H1 (cell line): ENCODE data around the gene UBTD1. TPM values are rescaled to one million over a fixed set of nuclear protein-coding genes. Genes with fewer than 3 reads are reported as not detected.

Source experiments
- CTCF ChIA-PET: fragments of 300-600 bp; sonication (Branson Sonifier 250); formaldehyde crosslinking; loops from one replicate; lab custom pipeline; 2021; ENCODE audit not compliant: partially characterized antibody; lab: Charles Lee
- POLR2A ChIA-PET: fragments of 300-600 bp; sonication (Branson Sonifier 250); formaldehyde crosslinking; loops from one replicate; lab custom pipeline; 2021; ENCODE audit warnings: inconsistent platforms; ENCODE audit not compliant: partially characterized antibody; lab: Charles Lee
- DNase-seq, 2 experiments: peaks; one replicate each; pipeline versions ENCODE4 v3.0.0 to v3.0.0-alpha.2; 2010 to 2022; ENCODE audit warnings: low spot score in 2 of 2, low read depth in 1 of 2, mixed read lengths in 1 of 2
- FAIRE-seq: peaks from 2 replicates; lab custom pipeline; 2011; peaks lifted over from hg19 to GRCh38; lab: Jason Lieb, UNC
- H2AFZ ChIP-seq: 2 replicates; pipeline ENCODE4 v1.8.1; 2012; ENCODE audit warnings: low read length, inconsistent platforms
- H2AK5ac ChIP-seq: 2 replicates; pipeline ENCODE4 v1.6.1; 2013; ENCODE audit warnings: low read depth, low read length
- H2BK120ac ChIP-seq: replicated peaks from 2 replicates; pipeline ENCODE3; 2013; ENCODE audit warnings: low read depth, low read length, inconsistent platforms
- H2BK12ac ChIP-seq: 2 replicates; pipeline ENCODE4 v1.6.1; 2013; ENCODE audit warnings: low read depth, low read length
- H2BK15ac ChIP-seq: 2 replicates; pipeline ENCODE4 v1.6.1; 2013; ENCODE audit warnings: low read length
- H2BK20ac ChIP-seq: 2 replicates; pipeline ENCODE4 v1.6.1; 2013; ENCODE audit warnings: low read length
- H2BK5ac ChIP-seq: 2 replicates; pipeline ENCODE4 v1.6.1; 2013; ENCODE audit warnings: low read depth, low read length
- H3K14ac ChIP-seq: 2 replicates; pipeline ENCODE4 v1.6.1; 2013; ENCODE audit warnings: inconsistent platforms; ENCODE audit not compliant: insufficient read length
- H3K18ac ChIP-seq: 2 replicates; pipeline ENCODE4 v1.6.1; 2013; ENCODE audit warnings: low read length; ENCODE audit errors: extremely low read depth
- H3K23ac ChIP-seq: 2 replicates; pipeline ENCODE4 v1.6.1; 2013; ENCODE audit warnings: inconsistent platforms; ENCODE audit not compliant: insufficient read length
- H3K23me2 ChIP-seq: 2 replicates; pipeline ENCODE4 v1.6.1; 2013; ENCODE audit warnings: low read depth, low read length
- H3K27ac ChIP-seq: 2 replicates; pipeline ENCODE4 v1.6.1; 2011; ENCODE audit warnings: low read depth, low read length, inconsistent platforms
- H3K27me3 ChIP-seq, 4 experiments: replicated peaks in 1 of 4; 1 replicate in 1 of 4; 2 replicates in 3 of 4; pipeline versions ENCODE4 v1.6.1 to v1.8.1; 2011 to 2013; ENCODE audit warnings: low read length in 3 of 4, mild to moderate bottlenecking in 3 of 4, inconsistent platforms in 2 of 4, mixed read lengths in 2 of 4, moderate library complexity in 1 of 4; ENCODE audit not compliant: control insufficient read depth in 3 of 4, insufficient read depth in 3 of 4; ENCODE audit errors: extremely low read depth in 1 of 4
- H3K36me3 ChIP-seq, 4 experiments: 2 replicates each; pipeline versions ENCODE4 v1.6.1 to v1.8.1; 2011 to 2013; ENCODE audit warnings: mild to moderate bottlenecking in 4 of 4, low read length in 3 of 4, moderate library complexity in 2 of 4, control low read depth in 1 of 4, inconsistent platforms in 1 of 4; ENCODE audit not compliant: insufficient read depth in 4 of 4, control insufficient read depth in 2 of 4
- H3K4ac ChIP-seq: replicated peaks from 2 replicates; pipeline ENCODE3; 2013; ENCODE audit warnings: low read length, low read depth, mixed read lengths, inconsistent platforms; ENCODE audit not compliant: insufficient read length
- H3K4me1 ChIP-seq, 4 experiments: replicated peaks in 1 of 4; 1 replicate in 1 of 4; 2 replicates in 3 of 4; pipeline versions ENCODE4 v1.6.1 to v1.8.1; 2011 to 2013; ENCODE audit warnings: low read length in 3 of 4, inconsistent platforms in 2 of 4, mixed read lengths in 1 of 4; ENCODE audit not compliant: insufficient read depth in 4 of 4, control insufficient read depth in 3 of 4
- H3K4me2 ChIP-seq, 2 experiments: 2 replicates each; pipeline versions ENCODE4 v1.6.1 to v1.8.1; 2011 to 2013; ENCODE audit warnings: low read depth in 2 of 2, low read length in 2 of 2, control low read depth in 1 of 2, inconsistent platforms in 1 of 2, mild to moderate bottlenecking in 1 of 2; ENCODE audit not compliant: insufficient read depth in 1 of 2
- H3K4me3 ChIP-seq, 4 experiments: fragments of 200-600, 300-600 bp in 1 of 4; sonication (generic), shearing (Covaris generic), sonication (Bioruptor Twin) in 1 of 4; 2 replicates each; pipeline versions ENCODE4 v1.5.1 to v1.8.1; 2011 to 2016; ENCODE audit warnings: low read length in 4 of 4, low read depth in 3 of 4, control low read depth in 2 of 4, inconsistent platforms in 2 of 4, mild to moderate bottlenecking in 2 of 4, mixed read lengths in 1 of 4, moderate library complexity in 1 of 4; ENCODE audit not compliant: insufficient read depth in 2 of 4; ENCODE audit errors: extremely low read depth in 1 of 4
- H3K56ac ChIP-seq: replicated peaks from 2 replicates; pipeline ENCODE3; 2013; ENCODE audit warnings: low read depth, mild to moderate bottlenecking, mixed read lengths, low read length, inconsistent platforms; ENCODE audit not compliant: insufficient read length
- H3K79me1 ChIP-seq: 2 replicates; pipeline ENCODE4 v1.6.1; 2013; ENCODE audit warnings: low read depth, low read length, control low read depth
- H3K79me2 ChIP-seq, 2 experiments: 2 replicates each; pipeline versions ENCODE4 v1.6.1 to v1.8.1; 2012 to 2013; ENCODE audit warnings: low read length in 2 of 2, mild to moderate bottlenecking in 2 of 2, inconsistent platforms in 1 of 2; ENCODE audit not compliant: insufficient read depth in 2 of 2, control insufficient read depth in 1 of 2
- H3K9ac ChIP-seq, 4 experiments: replicated peaks in 1 of 4; 1 replicate in 1 of 4; 2 replicates in 3 of 4; pipeline versions ENCODE4 v1.6.1 to v1.8.1; 2011 to 2013; ENCODE audit warnings: low read depth in 3 of 4, low read length in 3 of 4, control low read depth in 2 of 4, mild to moderate bottlenecking in 2 of 4, moderate library complexity in 2 of 4, inconsistent platforms in 1 of 4; ENCODE audit errors: extremely low read depth in 1 of 4
- H3K9me3 ChIP-seq, 2 experiments: 2 replicates each; pipeline versions ENCODE4 v1.6.1 to v1.8.1; 2012 to 2013; ENCODE audit warnings: mild to moderate bottlenecking in 2 of 2, moderate library complexity in 2 of 2, control low read depth in 1 of 2, inconsistent platforms in 1 of 2, low read depth in 1 of 2, low read length in 1 of 2, mixed read lengths in 1 of 2; ENCODE audit not compliant: insufficient read depth in 2 of 2
- H4K20me1 ChIP-seq, 2 experiments: replicated peaks in 1 of 2; 2 replicates each; pipeline versions ENCODE3 to v1.8.1; 2011 to 2013; ENCODE audit warnings: inconsistent platforms in 2 of 2, low read length in 2 of 2, mild to moderate bottlenecking in 1 of 2; ENCODE audit not compliant: insufficient read depth in 2 of 2, control insufficient read depth in 1 of 2
- H4K5ac ChIP-seq: 2 replicates; pipeline ENCODE4 v1.6.1; 2013; ENCODE audit warnings: low read length, low read depth, mixed read lengths, inconsistent platforms; ENCODE audit not compliant: insufficient read length
- H4K8ac ChIP-seq: 2 replicates; pipeline ENCODE4 v1.8.0; 2013; ENCODE audit warnings: mild to moderate bottlenecking, moderate library complexity, low read length, inconsistent platforms; ENCODE audit not compliant: insufficient read depth; ENCODE audit errors: extremely low read depth
- H4K91ac ChIP-seq: replicated peaks from 2 replicates; pipeline ENCODE3; 2013; ENCODE audit warnings: low read length, mixed read lengths, inconsistent platforms; ENCODE audit not compliant: insufficient read length
- ASH2L ChIP-seq: fragments of 200-600, 300-600 bp; sonication (generic); IDR thresholded peaks from one replicate; pipeline ENCODE4 v1.7.1; 2017; ENCODE audit warnings: low read length
- BACH1 ChIP-seq: IDR thresholded peaks from 2 replicates; pipeline ENCODE4 v1.6.1; 2012; ENCODE audit warnings: low read length, improper control_type of control experiment
- BRCA1 ChIP-seq: IDR thresholded peaks from 2 replicates; pipeline ENCODE4 v1.6.1; 2012; ENCODE audit warnings: low read depth, low read length, improper control_type of control experiment
- CHD1 ChIP-seq: IDR thresholded peaks from 2 replicates; pipeline ENCODE4 v1.6.1; 2012; ENCODE audit warnings: low read depth, low read length, improper control_type of control experiment
- EZH2 ChIP-seq: fragments of 200-600 bp; sonication (generic); IDR thresholded peaks from 2 replicates; pipeline ENCODE4 v1.7.1; 2012; ENCODE audit warnings: low read depth, mild to moderate bottlenecking, moderate library complexity, low read length, inconsistent platforms; ENCODE audit not compliant: severe bottlenecking
- JUND ChIP-seq: IDR thresholded peaks from 2 replicates; pipeline ENCODE4 v1.6.1; 2011; ENCODE audit warnings: mild to moderate bottlenecking, improper control_type of control experiment, low read length
- PHF8 ChIP-seq: fragments of 200-600 bp; sonication (generic); conservative IDR thresholded peaks from 2 replicates; pipeline ENCODE4 v1.7.1; 2012; ENCODE audit warnings: low read depth, mild to moderate bottlenecking, inconsistent platforms, low read length, moderate library complexity
- RFX5 ChIP-seq: IDR thresholded peaks from 2 replicates; pipeline ENCODE4 v1.6.1; 2011; ENCODE audit warnings: low read depth, low read length, improper control_type of control experiment, borderline replicate concordance
- WGBS, 2 experiments: shearing (Covaris generic) in 1 of 2; methylation state at CpG; one replicate each; pipeline versions ENCODE4 v1.1.6 to v1.1.7; 2013 to 2015; ENCODE audit warnings: low lambda C conversion rate in 2 of 2, mixed read lengths in 2 of 2, inconsistent platforms in 1 of 2, low coverage in 1 of 2, missing lambda C conversion rate in 1 of 2; ENCODE audit not compliant: insufficient replicate concordance in 2 of 2, insufficient coverage in 1 of 2, insufficient read length in 1 of 2; ENCODE audit errors: extremely low coverage in 1 of 2, missing lambda C conversion rate in 1 of 2; 5-methylcytosine and 5-hydroxymethylcytosine counted together
- polyA plus RNA-seq, 7 experiments: library from polyadenylated mRNA; depleted of rRNA in 3 of 7; stranded (reverse) in 5 of 7; unstranded in 2 of 7; fragments of >200 nt in 5 of 7; fragments of 200-250 nt in 2 of 7; gene quantifications; 1 replicate in 5 of 7; 2 replicates in 1 of 7; 4 replicates in 1 of 7; pipeline versions ENCODE4 v1.2.1 to v1.2.3, GENCODE V29; 2011 to 2013; ENCODE audit warnings: missing spikeins in 2 of 7, mixed read lengths in 2 of 7
- total RNA-seq: library from RNA; stranded (reverse); fragmentation: NEBNext Ultra II Directional; extraction: Animal tissue kit (Norgen Biotek cat#: 25700); gene quantifications from 2 replicates; pipeline ENCODE4 v1.2.1, GENCODE V29; 2021

Gene UBTD1
- total and polyA plus RNA-seq, 2 of the 8 experiments (the other 6 are each of a cell fraction or from before 2014, with no cell fraction given) = 22.3 to 36.2 TPM

DNA sequence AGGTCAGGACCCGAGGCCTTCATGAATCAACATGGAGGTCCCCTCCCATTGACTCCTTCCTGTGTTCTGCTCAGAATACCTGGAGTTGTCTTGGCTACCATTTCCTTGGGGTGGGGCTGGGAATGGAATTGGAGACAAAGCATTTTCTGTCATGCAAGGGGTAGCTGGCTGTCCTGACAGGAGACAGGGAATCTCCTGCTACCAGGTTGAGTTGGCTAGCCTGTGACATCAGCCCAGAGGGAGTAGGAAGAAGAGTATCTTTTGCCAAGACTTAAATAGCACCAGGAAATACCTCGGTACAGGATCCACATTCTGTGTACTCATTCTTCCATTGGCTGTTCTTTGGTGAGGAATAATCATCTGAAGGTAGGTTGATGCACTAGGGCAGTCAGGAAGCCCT lies 47.9 kb upstream of the UBTD1 start:
- Histone ChIP-seq H3K14ac (no peak overlapping the region), H2BK15ac (no peak overlapping the region), H3K23ac (no peak overlapping the region), H2BK5ac (no peak overlapping the region; the same call in 1 of the 2 replicates), H2AFZ (no peak overlapping the region), H4K91ac (no peak overlapping the region), H3K79me2 (peaks cover 5 to 22% of the 10 kb centered on the region in 2 experiments), H2BK12ac (no peak overlapping the region), H2AK5ac (no peak overlapping the region), H2BK20ac (no peak overlapping the region), H3K36me3 (peaks cover 2 to 35% (median 20%) of the 10 kb centered on the region in 4 experiments; a peak in 7 of 8 replicates), H4K5ac (no peak overlapping the region), H3K27ac (no peak overlapping the region), H3K18ac (no peak overlapping the region), H3K9ac (no peak overlapping the region), H3K23me2 (peaks cover 4% of the 10 kb centered on the region; the same call in 1 of the 2 replicates), H3K56ac (no peak overlapping the region), H3K9me3 (no peaks in the 10 kb centered on the region), H3K4ac (no peak overlapping the region), H2BK120ac (no peak overlapping the region), H3K4me2 (no peak overlapping the region), H3K79me1 (peaks cover 11% of the 10 kb centered on the region; the same call in 1 of the 2 replicates), H4K20me1 (peaks cover 4 to 16% of the 10 kb centered on the region in 2 experiments), H3K4me1 (peaks cover 0 to 4% (median 0%) of the 10 kb centered on the region in 4 experiments; a peak in 2 of 7 replicates), H4K8ac (no peak overlapping the region), H3K4me3 (no peak overlapping the region), H3K27me3 (no peaks in the 10 kb centered on the region)
- DNase-seq (no peak), FAIRE-seq (no peak)
- WGBS, 2 experiments = 92% methylated on average over 2 of the region's 2 CpGs; no CpG with 5 or more reads in 1 of the 2 experiments
- ChIA-PET POLR2A (interaction anchor here (1.4 to 13.8 kb wide), 4 partner anchors 9 to 26 kb away, joined by 4 to 185 read pairs (median 54); no protein-coding TSS in a partner anchor), CTCF (interaction anchor here (1.1 to 7.2 kb wide), 2 partner anchors 15 to 83 kb away, joined by 4 to 40 read pairs; no protein-coding TSS in a partner anchor)
- TF ChIP-seq PHF8 (no peak), ASH2L (no peak), JUND (no peak), BACH1 (no peak), CHD1 (no peak), EZH2 (no peak), BRCA1 (no peak), RFX5 (no peak)
